GM19324 (cell line): Measurements from ENCODE around the gene PLEKHA1.

Experiments
- ATAC-seq: cut with Tn5 transposase; IDR thresholded peaks from one replicate; pipeline ENCODE4 v1.9.1; 2021; ENCODE audit warnings: mild to moderate bottlenecking, moderate library complexity; ENCODE audit not compliant: unreplicated experiment, low FRiP score

The PLEKHA1 gene

DNA sequence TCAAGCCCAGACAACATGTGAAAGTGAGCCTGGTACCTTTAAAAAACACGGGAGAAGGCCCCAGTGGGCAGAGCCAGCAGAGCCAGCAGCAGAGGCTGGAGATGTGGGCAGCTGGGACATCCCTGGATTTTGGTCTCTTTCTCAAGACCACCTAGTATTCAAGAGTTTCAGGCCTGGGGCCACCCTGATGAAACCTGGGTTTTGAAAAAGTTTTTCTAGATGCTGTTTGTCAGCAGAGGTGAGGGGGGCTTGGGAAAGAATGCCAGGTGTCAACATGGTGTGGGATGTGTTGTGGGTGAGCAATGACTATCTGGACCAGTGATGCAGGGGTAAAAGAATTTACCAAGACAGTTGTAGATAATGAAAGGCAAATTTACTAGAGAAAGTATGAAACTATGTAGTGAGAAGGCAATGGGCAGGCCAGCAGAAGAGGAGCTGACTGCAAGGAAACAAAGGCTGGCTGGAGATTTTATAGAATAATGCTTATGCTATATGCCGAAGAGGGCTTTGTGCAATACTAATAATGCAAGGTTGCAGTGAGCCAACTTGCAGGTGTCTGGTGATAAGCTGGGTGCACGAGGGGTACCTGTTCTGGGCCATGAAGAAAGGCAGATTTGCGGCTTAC is 28.1 kb upstream of the PLEKHA1 start:
- no peak for ATAC-seq

DNA sequence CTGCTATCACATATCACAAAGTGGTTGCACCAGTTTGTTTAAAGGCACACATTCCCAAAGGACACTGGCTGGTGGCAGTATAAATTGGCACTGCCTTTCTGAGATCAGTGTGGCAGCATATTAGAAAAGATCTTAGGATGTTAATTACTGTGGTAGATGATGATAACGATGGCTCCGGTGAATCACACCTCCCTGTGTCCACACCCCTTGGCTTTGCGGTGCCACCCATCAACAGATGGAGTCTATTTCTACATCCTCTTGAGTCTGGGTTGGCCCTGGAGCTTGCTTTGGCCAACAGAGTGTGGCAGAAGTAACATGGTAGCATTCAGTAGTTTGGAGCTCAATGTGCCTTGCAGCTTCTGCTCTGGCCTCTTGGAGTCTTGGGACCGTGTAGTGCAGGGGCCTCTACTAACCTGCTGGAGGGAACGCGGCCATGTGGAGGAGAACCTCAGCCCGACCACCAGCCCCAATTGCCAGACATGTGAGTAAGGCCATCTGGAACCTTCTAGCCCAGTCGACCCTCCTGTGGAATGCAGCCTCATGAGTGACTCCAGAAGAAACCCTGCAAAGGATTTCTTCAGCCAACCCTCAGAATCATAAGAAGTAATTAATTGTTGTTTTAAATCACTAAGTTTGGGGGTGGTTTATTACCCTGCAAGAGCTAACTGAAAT is 27.2 kb upstream of the PLEKHA1 start:
- no peak for ATAC-seq

DNA sequence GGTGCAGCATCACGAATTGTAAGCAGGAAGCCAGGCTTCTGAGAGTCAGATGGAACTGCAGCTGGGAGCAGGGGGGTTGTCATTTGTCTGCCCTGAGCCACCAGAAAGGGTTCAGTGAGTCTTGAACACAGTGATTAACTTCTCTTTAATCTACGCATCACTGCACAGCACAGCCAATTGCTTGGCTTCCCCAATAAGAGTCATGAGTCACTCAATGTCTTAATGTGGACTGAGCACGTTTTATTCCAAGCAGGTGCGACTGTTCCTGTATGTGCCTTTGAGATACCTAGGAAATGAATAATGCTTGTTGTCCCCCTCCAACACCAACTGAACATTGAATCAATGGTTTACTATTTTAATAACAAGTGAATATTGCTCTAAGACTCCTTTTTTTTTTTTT is 26.0 kb upstream of the PLEKHA1 start:
- ATAC-seq, result no peak

GRCh38 chr10:122348935-122349361 is 25.6 kb upstream of the PLEKHA1 start:
- ATAC-seq, result no peak

GRCh38 chr10:122349758-122350369 is 24.6 kb upstream of the PLEKHA1 start:
- ATAC-seq, result no peak

- ATAC-seq, result no peak
These were observed 23.6 kb upstream of the PLEKHA1 start for GRCh38 chr10:122350893-122351292.

- no peak for ATAC-seq
These were observed 21.5 kb upstream of the PLEKHA1 start for GRCh38 chr10:122352817-122353525.

DNA sequence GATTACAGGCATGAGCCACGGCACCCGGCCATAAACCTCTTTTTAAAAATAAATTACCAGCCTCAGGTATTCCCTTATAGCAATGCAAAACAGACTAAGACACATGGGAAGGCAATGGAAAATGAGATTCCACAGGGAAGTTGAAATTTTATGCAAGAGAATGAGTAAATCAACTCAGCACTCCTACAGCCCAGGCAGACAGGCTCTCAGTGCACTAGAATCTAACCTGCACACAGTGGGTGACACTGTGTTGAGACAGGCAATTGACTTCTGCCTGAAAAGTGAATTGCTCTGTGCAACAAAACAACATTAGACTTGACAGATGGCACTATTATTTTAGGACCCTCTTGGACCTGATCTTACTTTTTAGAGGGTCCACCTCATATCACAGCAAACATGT is 20.1 kb upstream of the PLEKHA1 start:
- no peak for ATAC-seq

DNA sequence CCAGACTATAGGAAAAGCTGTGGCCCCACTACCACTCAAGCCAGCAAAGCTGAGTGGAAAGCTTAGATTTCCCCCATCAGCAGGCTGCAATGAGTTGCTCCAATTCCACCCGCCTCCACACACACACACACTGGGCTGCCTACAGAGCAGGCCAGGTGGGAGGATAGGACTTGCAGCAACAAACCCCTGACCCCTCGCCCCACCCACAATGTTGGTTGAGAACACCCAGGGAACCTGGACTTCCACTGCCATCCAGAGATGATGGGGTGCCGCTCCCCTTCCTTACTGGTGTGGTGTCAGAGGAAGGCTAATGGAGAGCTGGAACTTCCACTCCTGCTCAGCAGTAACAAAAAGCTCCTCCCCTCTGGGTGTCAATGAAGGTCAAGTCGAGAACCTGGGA is 16.8 kb upstream of the PLEKHA1 start:
- no peak for ATAC-seq

- ATAC-seq, result no peak
These were observed 14.9 kb upstream of the PLEKHA1 start for GRCh38 chr10:122359621-122360020.

GRCh38 chr10:122361046-122361445 is 13.5 kb upstream of the PLEKHA1 start:
- no peak for ATAC-seq

- ATAC-seq, result no peak
These were observed 12.4 kb upstream of the PLEKHA1 start for GRCh38 chr10:122362031-122362592.

- no peak for ATAC-seq
These were observed 11.9 kb upstream of the PLEKHA1 start for GRCh38 chr10:122362621-122363020.

DNA sequence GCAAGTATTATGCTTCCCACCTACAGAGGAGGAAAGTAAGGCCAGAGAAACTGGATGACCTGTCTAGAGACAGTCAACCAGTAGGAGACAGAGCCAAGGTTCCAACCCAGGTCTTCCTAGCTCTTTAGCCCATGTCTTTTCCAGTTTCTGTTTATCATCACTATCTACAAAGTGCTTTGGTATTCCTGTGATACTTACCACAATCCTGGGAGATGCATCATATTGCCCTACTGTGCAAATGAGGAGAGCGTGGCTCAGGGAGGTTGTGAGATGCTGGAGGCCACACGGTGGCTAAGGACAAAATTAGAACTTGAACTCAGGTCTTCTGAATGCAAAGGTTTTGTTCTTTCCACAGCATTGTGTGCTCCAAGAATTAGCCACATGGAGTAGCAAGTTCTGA is 11.2 kb upstream of the PLEKHA1 start:
- ATAC-seq, result no peak

DNA sequence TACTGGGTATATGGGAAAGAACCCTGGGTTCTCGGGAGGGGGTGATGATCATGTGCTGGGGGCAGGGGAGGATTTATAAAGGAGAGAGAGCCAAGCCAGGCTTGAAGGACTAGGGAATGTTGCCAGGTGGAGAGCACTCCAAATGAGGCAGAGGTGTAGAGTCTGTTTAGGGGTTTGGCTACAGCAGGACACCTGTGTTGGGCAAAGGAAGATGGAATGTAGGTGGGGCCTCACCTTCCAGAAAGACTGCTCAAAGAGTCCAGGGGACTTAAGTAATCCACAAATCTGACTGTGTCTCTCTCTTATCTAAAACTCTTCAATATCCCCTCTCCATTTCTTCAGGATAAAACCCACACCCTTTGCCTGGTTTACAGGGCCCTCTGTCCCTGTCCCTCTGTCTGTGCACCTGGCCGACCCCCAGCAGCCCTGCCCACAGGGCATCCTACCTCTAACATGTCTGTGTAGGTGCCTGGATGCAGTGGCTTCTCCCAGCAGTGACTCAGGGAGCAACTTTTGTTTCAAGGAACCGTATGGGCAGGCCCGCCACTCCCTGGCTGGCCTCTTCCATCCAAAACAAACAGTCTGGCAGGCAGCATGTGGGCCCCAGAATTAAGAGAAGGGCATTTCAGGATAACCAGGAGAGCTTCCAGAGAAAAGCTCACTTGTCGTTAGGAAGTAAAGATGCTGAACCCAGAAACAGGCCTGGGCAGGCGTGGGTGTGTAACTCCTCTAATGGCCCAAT is 10.6 kb upstream of the PLEKHA1 start:
- ATAC-seq, result no peak

DNA sequence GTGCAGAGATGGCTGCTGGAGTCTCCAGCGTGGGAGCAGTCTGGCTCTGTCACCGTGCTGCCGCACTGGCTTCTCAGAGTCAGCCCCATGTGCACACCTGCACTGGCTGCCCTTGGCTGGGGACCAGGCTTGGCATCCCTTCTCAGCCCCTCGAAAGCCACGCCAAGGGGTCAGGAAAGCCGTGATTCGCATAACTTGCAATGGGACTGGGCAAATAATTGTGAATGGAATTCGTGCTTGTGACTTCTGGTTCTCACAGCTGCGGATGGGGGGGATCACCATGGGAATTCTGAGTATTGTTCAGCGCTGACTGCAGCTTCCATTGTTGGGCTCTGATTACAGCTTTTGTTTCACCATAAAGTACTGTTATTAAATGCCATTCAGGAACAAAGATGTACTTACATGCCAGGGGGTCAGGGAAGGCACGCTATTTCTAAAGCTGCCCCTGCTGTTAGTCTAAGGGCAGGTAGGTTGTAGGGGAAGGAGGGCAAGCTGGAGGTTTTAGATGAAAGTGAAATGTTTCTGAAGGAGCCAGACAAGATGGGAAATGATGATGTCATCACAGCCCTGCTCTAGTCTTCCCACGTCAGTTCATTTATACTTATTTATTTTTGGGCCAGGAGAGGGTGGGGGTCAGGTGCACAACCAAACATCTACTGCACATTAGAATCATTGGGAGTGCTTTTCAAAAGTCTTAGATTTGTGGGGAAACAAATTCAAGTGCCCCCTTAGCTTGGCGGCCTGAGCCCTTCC is 5.8 kb upstream of the PLEKHA1 start:
- ATAC-seq, result no peak

GRCh38 chr10:122373108-122373507 is 1.4 kb upstream of the PLEKHA1 start:
- ATAC-seq, result no peak

- no peak for ATAC-seq
These were observed 787 bp upstream of the PLEKHA1 start for GRCh38 chr10:122373721-122374120.

DNA sequence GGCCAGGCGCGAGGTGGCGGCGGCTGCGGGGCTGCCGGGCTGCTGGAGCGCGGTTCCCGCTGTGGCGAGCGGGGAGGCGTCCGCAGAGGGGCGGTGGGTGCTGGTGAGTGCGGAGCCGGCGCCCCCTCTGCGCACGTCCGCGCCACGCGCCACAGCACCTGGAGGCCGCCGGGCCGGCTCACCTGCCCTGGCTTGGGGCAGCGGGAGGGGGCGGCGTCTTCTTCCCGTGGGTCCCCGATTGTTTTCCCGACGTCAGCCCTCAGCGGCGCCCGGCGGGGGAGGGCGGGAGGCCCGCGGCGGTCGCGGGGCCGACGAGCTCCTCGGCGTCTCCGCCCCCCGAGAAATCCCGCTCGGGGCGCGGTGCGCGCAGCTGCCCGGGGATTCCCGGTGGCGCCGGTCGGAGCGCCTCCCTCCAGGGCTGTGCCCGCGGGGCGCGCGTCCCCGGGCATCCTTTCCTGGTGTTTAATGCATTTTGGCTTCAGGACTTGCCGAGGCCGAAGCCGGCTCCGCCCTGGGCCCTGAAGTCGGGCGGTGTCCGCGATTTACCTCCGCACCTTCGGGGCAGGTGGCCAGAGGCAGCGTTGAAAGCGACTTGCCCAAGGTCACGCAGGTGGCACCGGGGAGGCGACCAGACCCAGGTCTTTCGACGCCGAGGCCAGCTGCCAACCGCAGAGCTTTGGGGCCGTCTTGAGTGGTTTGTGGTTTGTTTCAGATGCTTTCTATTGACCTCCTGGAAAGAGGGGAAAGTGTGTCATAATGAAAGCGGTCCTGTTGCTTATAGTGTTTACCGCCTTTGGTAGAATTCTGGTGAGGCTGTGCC is 561 bp downstream of the PLEKHA1 start:
- ATAC-seq, result peak; percentile 52
